ENCODE results near the gene TFDP1.

TFDP1 gene

DNA sequence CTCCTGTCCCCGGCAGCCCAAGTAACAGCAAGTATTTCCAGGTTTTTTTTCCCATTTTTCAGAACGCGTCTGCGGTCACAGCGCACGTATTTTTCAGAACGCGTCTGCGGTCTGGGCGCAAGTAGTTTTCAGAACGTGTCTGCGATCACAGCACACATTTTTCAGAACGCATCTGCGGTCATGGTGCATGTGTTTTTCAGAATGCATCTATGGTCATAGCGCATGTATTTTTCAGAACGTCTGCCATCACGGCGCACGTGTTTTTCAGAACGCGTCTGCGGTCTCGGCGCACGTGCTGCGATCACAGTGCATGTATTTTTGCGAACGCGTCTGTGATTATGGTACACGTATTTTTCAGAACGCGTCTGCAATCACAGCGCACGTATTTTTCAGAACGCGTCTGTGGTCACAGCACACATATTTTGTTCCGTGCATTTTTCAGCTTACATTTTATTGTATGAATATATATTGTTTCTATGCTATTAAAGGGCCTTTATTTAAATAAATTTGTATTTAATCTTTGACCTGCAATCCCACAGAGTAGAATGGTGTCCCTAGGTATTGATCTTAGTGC, 53.7 kb downstream of the TFDP1 start:
- no peaks in the 10 kb centered on the region for H3K27me3 ChIP-seq (ENCODE audit: insufficient read depth, low read depth)
- no peak overlapping the region for H3K9ac ChIP-seq
- no peak overlapping the region for H2AFZ ChIP-seq (ENCODE audit: low read depth)
- H3K4me3 ChIP-seq (IDR thresholded peaks at IDR 0.05; ENCODE audit: insufficient read depth, low read depth, low read length), result no peak overlapping the region
- H3K79me2 ChIP-seq (ENCODE audit: insufficient read depth, low read depth), result no peaks in the 10 kb centered on the region
- TF ChIP-seq, protein P1, sequence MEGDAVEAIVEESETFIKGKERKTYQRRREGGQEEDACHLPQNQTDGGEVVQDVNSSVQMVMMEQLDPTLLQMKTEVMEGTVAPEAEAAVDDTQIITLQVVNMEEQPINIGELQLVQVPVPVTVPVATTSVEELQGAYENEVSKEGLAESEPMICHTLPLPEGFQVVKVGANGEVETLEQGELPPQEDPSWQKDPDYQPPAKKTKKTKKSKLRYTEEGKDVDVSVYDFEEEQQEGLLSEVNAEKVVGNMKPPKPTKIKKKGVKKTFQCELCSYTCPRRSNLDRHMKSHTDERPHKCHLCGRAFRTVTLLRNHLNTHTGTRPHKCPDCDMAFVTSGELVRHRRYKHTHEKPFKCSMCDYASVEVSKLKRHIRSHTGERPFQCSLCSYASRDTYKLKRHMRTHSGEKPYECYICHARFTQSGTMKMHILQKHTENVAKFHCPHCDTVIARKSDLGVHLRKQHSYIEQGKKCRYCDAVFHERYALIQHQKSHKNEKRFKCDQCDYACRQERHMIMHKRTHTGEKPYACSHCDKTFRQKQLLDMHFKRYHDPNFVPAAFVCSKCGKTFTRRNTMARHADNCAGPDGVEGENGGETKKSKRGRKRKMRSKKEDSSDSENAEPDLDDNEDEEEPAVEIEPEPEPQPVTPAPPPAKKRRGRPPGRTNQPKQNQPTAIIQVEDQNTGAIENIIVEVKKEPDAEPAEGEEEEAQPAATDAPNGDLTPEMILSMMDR (conservative IDR thresholded peaks at IDR 0.05; ENCODE audit: low read depth, low read length), result no peak
- no peaks in the 10 kb centered on the region for H4K20me1 ChIP-seq (ENCODE audit: insufficient read depth)
- no peak overlapping the region for H3K4me2 ChIP-seq
- no peaks in the 10 kb centered on the region for H3K4me1 ChIP-seq (ENCODE audit: low read depth, poor library complexity, severe bottlenecking)
- H3K27ac ChIP-seq, result no peak overlapping the region
- peaks cover 4% of the 10 kb centered on the region; the same call in 1 of the 2 replicates for H3K36me3 ChIP-seq (ENCODE audit: insufficient read depth)

DNA sequence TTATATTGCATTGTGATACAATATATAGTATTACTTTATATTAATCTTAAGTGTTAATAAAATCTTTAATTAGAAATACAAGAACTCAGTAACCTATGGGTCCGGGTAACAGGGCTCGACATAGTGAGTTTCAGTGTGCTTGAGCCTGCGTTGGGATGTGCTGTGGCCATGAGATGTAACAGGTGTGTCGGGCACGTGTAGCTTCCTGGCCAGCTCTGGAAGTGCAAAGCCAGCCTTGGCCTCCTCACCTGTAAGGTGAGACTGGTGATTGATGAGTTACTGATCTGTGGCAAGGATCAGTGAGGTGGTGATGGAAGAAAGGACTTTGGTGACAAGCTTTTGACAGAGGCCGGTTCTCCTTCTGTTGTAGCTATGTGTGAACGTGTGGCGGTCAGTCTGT, 54.3 kb downstream of the TFDP1 start:
- Histone ChIP-seq H3K9ac (no peak overlapping the region), H3K27ac (no peak overlapping the region), H3K4me2 (no peak overlapping the region), H2AFZ (ENCODE audit: low read depth) (no peak overlapping the region), H3K27me3 (ENCODE audit: insufficient read depth, low read depth) (no peaks in the 10 kb centered on the region), H3K4me3 (IDR thresholded peaks at IDR 0.05; ENCODE audit: insufficient read depth, low read depth, low read length) (no peak overlapping the region), H3K79me2 (ENCODE audit: insufficient read depth, low read depth) (no peaks in the 10 kb centered on the region), H3K4me1 (ENCODE audit: low read depth, poor library complexity, severe bottlenecking) (no peaks in the 10 kb centered on the region), H3K36me3 (ENCODE audit: insufficient read depth) (peaks cover 4% of the 10 kb centered on the region; the same call in 1 of the 2 replicates), H4K20me1 (ENCODE audit: insufficient read depth) (no peaks in the 10 kb centered on the region)
- TF ChIP-seq, protein P1 (conservative IDR thresholded peaks at IDR 0.05; ENCODE audit: low read depth, low read length), result no peak

DNA sequence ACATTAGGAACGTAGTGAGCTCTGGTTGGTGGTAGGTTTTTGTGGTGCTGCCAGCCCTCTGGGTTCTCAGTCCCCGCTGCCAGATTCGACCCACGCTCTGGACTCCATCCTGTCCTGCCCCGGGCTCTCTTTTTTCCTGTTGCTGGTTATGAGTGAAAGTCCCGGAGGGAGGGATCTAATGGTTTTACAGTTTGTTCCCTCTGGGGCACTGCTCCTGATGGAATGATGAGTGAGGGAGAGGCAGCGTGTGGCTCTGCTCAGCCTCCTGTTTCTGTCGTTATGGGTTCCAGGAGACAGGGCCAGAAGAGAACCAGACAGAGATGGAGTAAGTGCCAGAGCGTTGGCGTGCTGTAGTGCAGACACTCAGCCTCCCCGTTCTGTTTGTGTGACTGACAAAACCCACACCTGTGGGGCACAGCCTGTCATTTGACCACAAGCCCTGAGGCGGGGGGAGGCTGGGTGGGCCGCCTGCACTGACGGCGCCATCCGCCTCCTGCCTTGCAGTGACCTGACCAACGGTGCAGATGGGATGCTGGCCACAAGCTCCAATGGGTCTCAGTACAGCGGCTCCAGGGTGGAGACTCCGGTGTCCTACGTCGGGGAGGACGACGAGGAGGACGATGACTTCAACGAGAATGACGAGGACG, 55.2 kb downstream of the TFDP1 start:
- no peaks in the 10 kb centered on the region for H3K79me2 ChIP-seq (ENCODE audit: insufficient read depth, low read depth)
- no peak overlapping the region for H3K27ac ChIP-seq
- H2AFZ ChIP-seq (ENCODE audit: low read depth), result no peak overlapping the region
- H3K36me3 ChIP-seq (ENCODE audit: insufficient read depth), result peaks cover 4% of the 10 kb centered on the region; the same call in 1 of the 2 replicates
- H3K4me2 ChIP-seq, result no peak overlapping the region
- H3K9ac ChIP-seq, result no peak overlapping the region
- TF ChIP-seq, protein P1 (conservative IDR thresholded peaks at IDR 0.05; ENCODE audit: low read depth, low read length), result no peak
- H3K4me1 ChIP-seq (ENCODE audit: low read depth, poor library complexity, severe bottlenecking), result no peaks in the 10 kb centered on the region
- no peaks in the 10 kb centered on the region for H3K27me3 ChIP-seq (ENCODE audit: insufficient read depth, low read depth)
- no peak overlapping the region for H3K4me3 ChIP-seq (IDR thresholded peaks at IDR 0.05; ENCODE audit: insufficient read depth, low read depth, low read length)
- H4K20me1 ChIP-seq (ENCODE audit: insufficient read depth), result no peaks in the 10 kb centered on the region

DNA sequence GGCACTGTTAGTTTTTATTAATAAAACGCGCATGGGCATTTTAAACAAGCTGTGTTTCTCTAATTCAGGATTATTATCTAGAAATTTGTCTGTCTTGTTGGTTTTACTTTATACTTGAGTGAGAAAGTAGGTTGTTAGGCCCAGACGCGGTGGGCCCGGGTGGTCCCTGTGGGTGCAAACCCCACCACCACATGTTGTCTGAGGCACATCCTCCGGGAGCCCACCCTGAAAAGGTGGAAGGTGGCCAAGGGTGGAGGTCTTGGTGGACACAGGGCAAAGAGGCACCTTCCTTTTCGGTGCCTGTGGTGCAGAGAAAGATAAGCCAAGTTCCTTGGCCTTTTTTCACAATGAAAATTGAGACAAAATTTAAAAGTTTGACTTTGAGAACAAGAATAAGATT, 56.9 kb downstream of the TFDP1 start:
- TF ChIP-seq, protein P1 (conservative IDR thresholded peaks at IDR 0.05; ENCODE audit: low read depth, low read length), result no peak
- H3K79me2 ChIP-seq (ENCODE audit: insufficient read depth, low read depth), result no peaks in the 10 kb centered on the region
- H3K36me3 ChIP-seq (ENCODE audit: insufficient read depth), result peaks cover 4% of the 10 kb centered on the region; the same call in 1 of the 2 replicates
- H3K4me1 ChIP-seq (ENCODE audit: low read depth, poor library complexity, severe bottlenecking), result no peaks in the 10 kb centered on the region
- H3K4me2 ChIP-seq, result no peak overlapping the region
- H3K4me3 ChIP-seq (IDR thresholded peaks at IDR 0.05; ENCODE audit: insufficient read depth, low read depth, low read length), result no peak overlapping the region
- no peak overlapping the region for H3K9ac ChIP-seq
- no peaks in the 10 kb centered on the region for H4K20me1 ChIP-seq (ENCODE audit: insufficient read depth)
- H3K27me3 ChIP-seq (ENCODE audit: insufficient read depth, low read depth), result no peaks in the 10 kb centered on the region
- no peak overlapping the region for H3K27ac ChIP-seq
- H2AFZ ChIP-seq (ENCODE audit: low read depth), result no peak overlapping the region

Data from KMS-11 (cell line).